WI38 (cell line): ENCODE results near the gene ZNF493.

Experiments used
- H3K4me3 ChIP-seq: 2 replicates; pipeline ENCODE4 v1.5.1; 2011; ENCODE audit warnings: low read depth, mild to moderate bottlenecking, control low read depth, low read length
- CTCF ChIP-seq: IDR thresholded peaks from 2 replicates; pipeline ENCODE4 v1.5.1; 2012; ENCODE audit warnings: low read depth, mild to moderate bottlenecking, control low read depth, low read length

ZNF493 gene

DNA sequence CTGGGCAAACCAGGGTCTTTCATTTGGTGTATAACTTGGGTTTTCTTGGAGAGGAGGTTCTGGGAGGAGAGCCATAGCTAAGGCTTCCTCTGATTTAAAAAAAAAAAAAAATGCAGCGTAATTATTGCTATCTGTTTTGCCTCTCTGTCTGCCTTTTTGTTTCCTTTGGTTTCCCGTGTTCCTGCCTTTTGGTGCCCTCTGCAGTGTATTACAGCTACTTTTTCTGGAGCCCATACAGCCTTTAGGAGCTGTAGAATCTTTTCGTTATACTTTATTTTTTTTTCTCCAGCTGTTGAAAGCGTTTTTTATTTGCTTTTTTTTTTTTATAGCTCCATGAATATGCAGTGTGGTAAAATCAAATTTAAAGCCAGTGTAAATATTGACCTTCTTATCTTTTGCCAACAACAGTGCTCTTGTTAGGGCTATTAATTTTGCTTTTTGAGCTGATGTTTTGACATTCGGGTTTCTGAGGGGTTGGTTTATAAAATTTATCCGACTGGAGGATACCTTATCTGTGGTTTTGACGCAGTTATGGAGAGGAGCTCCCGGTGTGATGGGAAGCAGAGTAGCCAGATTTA lies 38.1 kb downstream of the ZNF493 start:
- H3K4me3 ChIP-seq, result no peak overlapping the region
- TF ChIP-seq CTCF, result no peak

DNA sequence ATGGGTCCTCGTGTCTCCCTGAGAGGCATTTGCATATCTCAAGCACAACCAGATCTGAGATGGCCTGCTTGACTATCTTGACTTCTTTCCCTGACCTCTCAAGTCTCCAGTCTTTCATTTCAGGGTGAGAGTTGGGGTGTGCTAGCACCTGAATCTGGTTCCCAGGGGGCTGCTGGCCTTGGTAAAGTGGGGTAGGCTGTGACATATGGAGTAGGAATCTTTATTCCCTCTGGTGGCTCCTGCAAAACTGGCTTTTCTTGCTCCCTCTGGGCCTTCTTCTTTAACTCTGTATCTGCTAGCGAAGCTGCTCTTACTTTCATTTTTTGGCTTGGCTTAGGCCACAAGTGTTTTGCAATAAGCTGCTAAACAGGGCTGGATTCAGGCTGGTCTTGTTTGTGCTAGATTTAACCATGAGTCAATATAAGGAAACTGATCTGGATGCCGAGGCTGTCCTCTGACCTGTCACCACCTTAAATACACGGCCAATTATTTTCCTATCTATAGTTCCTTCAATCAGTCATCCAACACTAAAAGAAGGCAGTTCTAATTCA lies 42.3 kb downstream of the ZNF493 start:
- H3K4me3 ChIP-seq, result no peak overlapping the region
- no peak for TF ChIP-seq CTCF

- TF ChIP-seq CTCF, result no peak
- no peak overlapping the region for H3K4me3 ChIP-seq
Measured at GRCh38 chr19:21440321-21440720, 43.4 kb downstream of the ZNF493 start.

- no peak for TF ChIP-seq CTCF
- H3K4me3 ChIP-seq, result no peak overlapping the region
Measured at GRCh38 chr19:21451187-21451586, 54.3 kb downstream of the ZNF493 start.

GRCh38 chr19:21454901-21455300 lies 58.0 kb downstream of the ZNF493 start:
- no peak for TF ChIP-seq CTCF
- H3K4me3 ChIP-seq, result no peak overlapping the region

- TF ChIP-seq CTCF, result no peak
- no peak overlapping the region for H3K4me3 ChIP-seq
Measured at GRCh38 chr19:21460686-21461085, 63.8 kb downstream of the ZNF493 start.

DNA sequence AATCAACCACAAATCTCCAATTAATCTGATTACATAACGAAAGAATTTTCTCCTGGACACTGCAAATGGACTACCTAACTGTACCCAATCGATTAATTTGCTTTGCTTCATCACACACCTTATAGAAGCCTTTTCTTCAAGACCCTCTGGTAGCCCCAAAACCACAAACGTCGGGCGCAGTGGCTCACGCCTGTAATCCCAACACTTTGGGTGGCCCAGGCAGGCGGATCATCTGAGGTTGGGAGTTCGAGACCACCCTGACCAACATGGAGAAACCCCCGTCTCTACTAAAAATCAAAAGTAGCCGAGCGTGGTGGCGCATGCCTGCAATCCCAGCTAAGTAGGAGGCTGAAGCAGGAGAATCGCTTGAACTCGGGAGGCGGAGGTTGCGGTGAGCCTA lies 65.6 kb downstream of the ZNF493 start:
- TF ChIP-seq CTCF, result no peak
- H3K4me3 ChIP-seq, result no peak overlapping the region
